HEK293T (cell line): ENCODE results near the gene CRADD.

Source experiments
- CTCF ChIA-PET: fragments of 350-600 bp; formaldehyde crosslinking; extraction: SDS; loops from one replicate; lab custom pipeline; 2021; ENCODE audit warnings: antibody characterized with exemption, inconsistent platforms; lab: Yijun Ruan, JAX
- POLR2A ChIA-PET: fragments of 350-600 bp; formaldehyde crosslinking; extraction: SDS; loops from one replicate; lab custom pipeline; 2020; ENCODE audit warnings: antibody characterized with exemption, inconsistent platforms; lab: Yijun Ruan, JAX
- DNase-seq: peaks from one replicate; pipeline ENCODE4 v3.0.0; 2012; ENCODE audit warnings: mixed read lengths; ENCODE audit errors: extremely low spot score
- ARNT ChIP-seq: fragments of 450-650 bp; IDR thresholded peaks from 2 replicates; pipeline ENCODE4 v1.6.1; 2017; ENCODE audit warnings: mild to moderate bottlenecking
- BHLHE40 ChIP-seq: fragments of 450-650 bp; IDR thresholded peaks from 2 replicates; pipeline ENCODE4 v1.6.1; 2016; ENCODE audit warnings: mild to moderate bottlenecking, moderate library complexity, borderline replicate concordance
- CTBP1 ChIP-seq: fragments of 450-650 bp; IDR thresholded peaks from 2 replicates; pipeline ENCODE4 v1.6.1; 2016; ENCODE audit warnings: borderline replicate concordance
- ELF4 ChIP-seq: fragments of 450-650 bp; IDR thresholded peaks from 2 replicates; pipeline ENCODE4 v1.6.1; 2017; ENCODE audit warnings: antibody characterized with exemption
- FOXA1 ChIP-seq: fragments of 450-650 bp; IDR thresholded peaks from 2 replicates; pipeline ENCODE4 v1.6.1; 2016; ENCODE audit warnings: mild to moderate bottlenecking
- FOXK2 ChIP-seq: fragments of 450-650 bp; IDR thresholded peaks from 2 replicates; pipeline ENCODE4 v1.6.1; 2016; ENCODE audit warnings: mild to moderate bottlenecking
- FOXM1 ChIP-seq: fragments of 450-650 bp; IDR thresholded peaks from 2 replicates; pipeline ENCODE4 v1.6.1; 2017; ENCODE audit warnings: mild to moderate bottlenecking, borderline replicate concordance
- HDGF ChIP-seq: fragments of 450-650 bp; IDR thresholded peaks from 2 replicates; pipeline ENCODE4 v1.6.1; 2017; ENCODE audit warnings: antibody characterized with exemption, borderline replicate concordance
- L3MBTL2 ChIP-seq: fragments of 450-650 bp; conservative IDR thresholded peaks from 2 replicates; pipeline ENCODE4 v1.6.1; 2016; ENCODE audit warnings: mild to moderate bottlenecking
- LEF1 ChIP-seq: fragments of 450-650 bp; IDR thresholded peaks from 2 replicates; pipeline ENCODE4 v1.6.1; 2017; ENCODE audit warnings: mild to moderate bottlenecking, borderline replicate concordance
- NFRKB ChIP-seq: fragments of 450-650 bp; IDR thresholded peaks from 2 replicates; pipeline ENCODE4 v1.6.1; 2016; ENCODE audit warnings: mild to moderate bottlenecking, moderate library complexity
- SP1 ChIP-seq: fragments of 450-650 bp; IDR thresholded peaks from 2 replicates; pipeline ENCODE4 v1.6.1; 2017
- SUZ12 ChIP-seq: fragments of 450-650 bp; IDR thresholded peaks from 2 replicates; pipeline ENCODE4 v1.6.1; 2016; ENCODE audit warnings: mild to moderate bottlenecking
- TARDBP ChIP-seq: fragments of 450-650 bp; IDR thresholded peaks from 2 replicates; pipeline ENCODE4 v1.6.1; 2016
- ZNF384 ChIP-seq: fragments of 450-650 bp; IDR thresholded peaks from 2 replicates; pipeline ENCODE4 v1.6.1; 2016
- TF ChIP-seq, protein P1 (sequence below): fragments of 450-650 bp; IDR thresholded peaks from 2 replicates; pipeline ENCODE4 v1.6.1; 2016

The CRADD gene

DNA sequence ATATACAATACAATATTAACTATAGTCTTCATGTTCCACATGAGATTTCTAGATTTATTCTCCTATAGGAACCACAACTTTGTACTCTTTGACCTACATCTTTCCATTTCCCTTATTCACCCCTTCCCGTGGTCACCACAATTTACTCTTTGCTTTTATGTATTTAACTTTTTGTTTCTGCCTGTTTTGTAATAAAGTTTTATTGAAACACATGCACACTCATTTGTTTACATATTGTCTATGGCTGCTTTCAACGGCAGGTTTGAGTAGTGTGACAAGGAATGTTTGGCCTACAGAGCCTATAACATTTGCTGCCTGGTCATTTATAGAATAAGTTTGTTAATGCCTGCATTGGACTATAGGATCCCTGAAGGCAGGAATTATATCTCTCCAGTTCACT, 231.1 kb downstream of the CRADD start:
- POLR2A ChIA-PET = no interaction called here
- DNase-seq = no peak
- no peak for TF ChIP-seq SUZ12
- TF ChIP-seq ARNT = no peak
- TF ChIP-seq FOXK2 = no peak
- no peak for TF ChIP-seq HDGF
- TF ChIP-seq, protein P1, sequence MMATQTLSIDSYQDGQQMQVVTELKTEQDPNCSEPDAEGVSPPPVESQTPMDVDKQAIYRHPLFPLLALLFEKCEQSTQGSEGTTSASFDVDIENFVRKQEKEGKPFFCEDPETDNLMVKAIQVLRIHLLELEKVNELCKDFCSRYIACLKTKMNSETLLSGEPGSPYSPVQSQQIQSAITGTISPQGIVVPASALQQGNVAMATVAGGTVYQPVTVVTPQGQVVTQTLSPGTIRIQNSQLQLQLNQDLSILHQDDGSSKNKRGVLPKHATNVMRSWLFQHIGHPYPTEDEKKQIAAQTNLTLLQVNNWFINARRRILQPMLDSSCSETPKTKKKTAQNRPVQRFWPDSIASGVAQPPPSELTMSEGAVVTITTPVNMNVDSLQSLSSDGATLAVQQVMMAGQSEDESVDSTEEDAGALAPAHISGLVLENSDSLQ = no peak
- TF ChIP-seq ELF4 = no peak
- no peak for TF ChIP-seq BHLHE40
- no peak for TF ChIP-seq L3MBTL2
- TF ChIP-seq LEF1 = no peak
- TF ChIP-seq SP1 = no peak
- CTCF ChIA-PET = no interaction called here

DNA sequence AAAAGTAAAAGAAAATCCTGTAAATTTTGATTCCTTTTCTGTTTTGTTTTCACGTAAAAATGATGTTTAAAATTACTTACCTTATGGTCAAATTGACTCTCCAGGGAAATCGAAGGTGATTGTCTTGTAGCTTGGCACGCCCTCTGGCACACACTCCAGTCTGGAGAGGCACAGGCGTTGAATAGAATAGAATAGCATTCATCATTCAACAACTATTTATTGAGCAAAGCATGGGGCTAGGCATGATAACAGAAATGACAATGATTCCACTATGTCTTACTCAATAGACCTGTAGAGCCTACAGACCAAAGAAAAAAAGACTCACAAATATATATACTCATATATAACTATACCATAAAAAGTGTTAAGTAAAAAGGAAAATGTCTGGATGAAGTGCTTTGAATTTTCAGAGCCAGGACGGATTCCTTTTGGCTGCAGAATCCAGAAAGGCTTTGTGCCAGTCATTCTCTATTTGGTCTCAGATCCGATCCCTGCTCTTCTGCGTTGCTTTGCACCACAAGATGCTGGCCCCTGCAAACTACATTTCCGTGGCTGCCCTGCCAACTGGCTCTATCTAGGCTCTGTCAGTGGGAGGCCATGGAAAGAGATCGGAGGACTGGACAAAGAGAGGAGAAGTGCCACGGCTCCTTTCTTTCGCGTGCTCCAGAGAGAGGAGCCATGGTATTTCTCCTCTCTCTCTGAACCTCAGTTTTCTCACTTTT, 231.8 kb downstream of the CRADD start:
- ChIA-PET POLR2A (no interaction called here), CTCF (no interaction called here)
- no peak for DNase-seq
- TF ChIP-seq LEF1 = no peak
- TF ChIP-seq CTBP1 = no peak
- no peak for TF ChIP-seq SUZ12
- TF ChIP-seq ARNT = no peak
- TF ChIP-seq, protein P1 = no peak
- no peak for TF ChIP-seq L3MBTL2
- no peak for TF ChIP-seq BHLHE40
- TF ChIP-seq NFRKB = no peak
- TF ChIP-seq SP1 = no peak
- TF ChIP-seq TARDBP = no peak
- TF ChIP-seq FOXM1 = no peak
- no peak for TF ChIP-seq FOXA1
- no peak for TF ChIP-seq FOXK2
- TF ChIP-seq ZNF384 = no peak
- no peak for TF ChIP-seq HDGF
- TF ChIP-seq ELF4 = no peak

DNA sequence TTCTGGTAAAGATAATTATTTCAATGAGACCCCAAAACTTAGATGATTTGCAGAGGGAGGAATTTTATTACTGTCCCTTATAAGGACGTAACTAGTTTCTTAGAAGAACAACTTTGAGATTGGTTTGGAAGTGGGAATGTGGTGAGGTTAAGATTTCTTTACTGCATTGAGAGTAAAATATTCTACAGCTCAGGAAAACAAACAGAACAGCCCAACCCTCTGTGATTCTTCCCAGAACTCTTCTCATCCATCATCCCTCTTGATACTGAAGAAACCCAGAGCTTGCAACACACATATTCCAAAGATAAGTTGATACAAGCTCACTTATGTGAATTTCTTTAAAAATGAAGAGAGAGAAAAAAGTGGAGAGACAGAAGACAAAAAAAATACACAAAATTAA, 234.2 kb downstream of the CRADD start:
- ChIA-PET POLR2A (no interaction called here), CTCF (no interaction called here)

GRCh38 chr12:93912086-93912733, 235.0 kb downstream of the CRADD start:
- POLR2A ChIA-PET = no interaction called here
- CTCF ChIA-PET = no interaction called here
- TF ChIP-seq ARNT (no peak), FOXA1 (no peak), LEF1 (no peak), SUZ12 (no peak), BHLHE40 (no peak), ZNF384 (no peak), L3MBTL2 (no peak), FOXK2 (no peak)
- TF ChIP-seq, protein P1 = no peak
- DNase-seq = no peak

More for the DNA sequence above, 234.2 kb downstream of the CRADD start:
- TF ChIP-seq ARNT (no peak), SP1 (no peak), L3MBTL2 (no peak), LEF1 (no peak), NFRKB (no peak), FOXM1 (no peak), HDGF (no peak), FOXK2 (no peak), CTBP1 (no peak), TARDBP (no peak), SUZ12 (no peak), ZNF384 (no peak)
- TF ChIP-seq, protein P1 = no peak
- no peak for DNase-seq

DNA sequence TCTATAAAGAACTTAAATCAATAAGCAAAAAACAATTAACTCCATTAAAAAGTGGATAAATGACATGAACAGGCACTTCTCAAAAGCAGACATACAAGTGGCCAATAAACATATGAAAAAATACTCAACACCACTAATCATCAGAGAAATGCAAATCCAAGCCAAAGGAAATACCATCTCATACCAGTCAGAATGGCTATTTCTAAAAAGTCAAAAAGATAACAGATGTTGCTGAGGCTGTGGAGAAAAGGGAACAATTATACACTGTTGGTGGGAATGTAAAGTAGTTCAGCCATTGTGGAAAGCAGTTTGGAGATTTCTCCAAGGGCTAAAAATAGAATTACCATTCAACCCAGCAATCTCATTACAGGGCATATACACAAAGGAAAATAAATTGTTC, 236.7 kb downstream of the CRADD start:
- CTCF ChIA-PET = no interaction called here
- TF ChIP-seq L3MBTL2 (no peak), ELF4 (no peak), CTBP1 (no peak), SP1 (no peak), ARNT (no peak), ZNF384 (no peak), LEF1 (no peak), SUZ12 (no peak), FOXM1 (no peak), TARDBP (no peak), FOXK2 (no peak), HDGF (no peak), NFRKB (no peak), FOXA1 (no peak), BHLHE40 (no peak)
- TF ChIP-seq, protein P1 = no peak
- POLR2A ChIA-PET = no interaction called here
- no peak for DNase-seq
